ENCODE measurements around the gene S100A5. TPM values are rescaled to one million over a fixed set of nuclear protein-coding genes. Genes with fewer than 3 reads are reported as not detected.
"Not testable (repeated sequence)": the region's sequence is repeated elsewhere in the genome, so short reads cannot be mapped to it uniquely, and the experiment has no call there.

Gene S100A5
- polyA plus RNA-seq, 1 donor: 0.10 TPM

DNA sequence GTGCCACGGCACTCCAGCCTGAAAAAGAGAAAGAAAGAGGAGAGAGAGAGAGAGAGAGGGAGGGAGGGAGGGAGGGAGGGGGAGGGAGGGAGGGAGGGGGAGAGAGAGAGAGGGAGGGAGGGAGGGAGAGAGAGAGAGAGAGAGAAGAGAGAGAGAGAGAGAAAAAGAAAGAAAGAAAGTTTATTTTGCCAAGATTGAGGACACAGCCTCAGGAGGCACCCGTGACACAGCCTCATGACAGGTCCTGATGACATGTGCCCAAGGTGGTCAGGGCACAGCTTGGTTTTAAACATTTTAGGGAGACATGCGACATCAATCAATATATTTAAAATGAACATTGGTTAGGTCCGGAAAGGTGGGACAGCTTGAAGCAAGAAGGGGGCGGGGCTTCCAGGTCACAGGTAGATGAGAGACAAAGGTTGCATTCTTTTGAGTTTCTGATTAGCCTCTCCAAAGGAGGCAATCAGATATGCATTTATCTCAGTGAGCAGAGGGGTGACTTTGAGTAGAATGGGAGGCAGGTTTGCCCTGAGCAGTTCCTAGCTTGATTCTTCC is 20.5 kb downstream of the S100A5 start:
- H3K27ac ChIP-seq (ENCODE audit: low read length): peak overlapping the region; percentile 95
- H3K4me1 ChIP-seq (ENCODE audit: control insufficient read depth, insufficient read depth, low read length): peaks cover 30% of the 10 kb centered on the region
- H3K9me3 ChIP-seq (ENCODE audit: control insufficient read depth, low read depth, low read length); H3K27me3 ChIP-seq (ENCODE audit: control insufficient read depth, insufficient read depth, low read length); H3K36me3 ChIP-seq (ENCODE audit: control insufficient read depth, insufficient read depth, low read length); H3K4me3 ChIP-seq (ENCODE audit: low read length): not testable (repeated sequence)
- no CpG with 5 or more reads among the region's 5 CpGs for WGBS (ENCODE audit: insufficient coverage, low lambda C conversion rate)
- peak; percentile 74 to 85 for DNase-seq

DNA sequence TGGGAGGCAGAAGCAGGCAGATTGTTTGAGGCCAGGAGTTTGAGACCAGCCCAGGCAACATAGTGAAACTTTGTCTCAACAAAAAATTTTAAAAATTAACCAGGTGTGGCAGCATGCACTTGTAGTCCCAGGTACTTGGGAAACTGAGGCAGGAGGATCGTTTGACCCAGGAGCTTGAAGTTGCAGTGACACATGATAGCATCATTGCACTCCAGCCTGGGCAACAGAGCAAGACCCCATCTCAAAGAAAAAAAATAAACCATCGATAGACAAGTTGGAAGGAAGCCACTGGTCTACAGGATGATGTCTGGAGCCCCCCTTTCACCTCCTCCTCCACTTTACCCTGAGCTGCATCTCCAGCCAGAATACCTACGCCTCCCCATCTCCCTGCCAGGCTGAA is 21.5 kb downstream of the S100A5 start:
- no peak for DNase-seq
- H3K4me1 ChIP-seq (ENCODE audit: control insufficient read depth, insufficient read depth, low read length): peaks cover 31% of the 10 kb centered on the region
- H3K36me3 ChIP-seq (ENCODE audit: control insufficient read depth, insufficient read depth, low read length): no peaks in the 10 kb centered on the region
- no peaks in the 10 kb centered on the region for H3K9me3 ChIP-seq (ENCODE audit: control insufficient read depth, low read depth, low read length)
- WGBS (ENCODE audit: insufficient coverage, low lambda C conversion rate): 100% methylated on average over 1 of the region's 3 CpGs
- no peaks in the 10 kb centered on the region for H3K27me3 ChIP-seq (ENCODE audit: control insufficient read depth, insufficient read depth, low read length)
- H3K27ac ChIP-seq (ENCODE audit: low read length): no peak overlapping the region
- H3K4me3 ChIP-seq (ENCODE audit: low read length): no peak overlapping the region

DNA sequence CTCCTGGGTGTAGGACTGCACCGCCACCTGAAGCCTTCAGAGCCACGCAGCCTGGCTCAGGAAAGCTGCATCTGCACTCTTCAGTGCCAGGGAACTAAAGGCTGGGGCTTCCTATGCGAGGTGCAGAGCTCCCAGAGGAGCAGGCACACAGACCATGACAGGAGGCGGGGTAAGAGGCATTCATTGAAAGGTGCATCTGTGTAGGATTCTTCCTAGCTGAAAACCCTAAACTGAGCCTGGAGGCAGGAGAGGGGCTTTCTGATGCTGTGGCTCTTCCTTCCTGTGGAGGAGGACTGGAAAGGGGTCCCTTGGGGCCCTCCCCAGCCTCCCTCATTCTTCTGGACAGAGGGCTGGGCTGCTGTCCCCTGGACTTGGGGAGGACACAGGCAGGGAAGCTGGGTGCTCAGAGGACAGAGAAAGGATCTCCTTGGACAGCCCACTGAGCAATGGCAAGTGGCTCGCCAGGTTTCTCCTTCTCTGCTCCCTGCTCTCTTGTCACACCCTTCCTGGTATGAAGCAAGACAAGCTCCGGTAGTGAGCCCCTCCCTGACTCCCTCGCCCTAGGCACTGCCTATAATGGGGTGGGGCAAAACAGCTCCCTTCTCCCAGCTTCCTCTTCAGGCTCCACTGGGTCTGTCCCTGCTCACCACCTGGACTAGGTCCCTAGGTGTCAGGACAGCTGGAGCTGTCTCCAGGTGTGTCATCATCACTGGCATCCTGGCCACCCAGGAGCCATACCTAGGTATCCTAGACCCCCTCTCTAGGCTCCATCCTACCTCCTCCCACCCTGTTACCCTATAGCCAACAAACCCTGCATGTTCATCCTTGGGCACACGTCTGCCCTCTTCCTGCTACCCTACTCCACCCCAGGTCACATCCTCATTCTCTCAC is 25.0 kb downstream of the S100A5 start:
- H3K9me3 ChIP-seq (ENCODE audit: control insufficient read depth, low read depth, low read length): no peaks in the 10 kb centered on the region
- DNase-seq: peak; percentile 87 to 93
- H3K36me3 ChIP-seq (ENCODE audit: control insufficient read depth, insufficient read depth, low read length): no peaks in the 10 kb centered on the region
- H3K4me3 ChIP-seq (ENCODE audit: low read length): no peak overlapping the region
- WGBS (ENCODE audit: insufficient coverage, low lambda C conversion rate): no CpG with 5 or more reads among the region's 8 CpGs
- peaks cover 24% of the 10 kb centered on the region for H3K4me1 ChIP-seq (ENCODE audit: control insufficient read depth, insufficient read depth, low read length)
- no peaks in the 10 kb centered on the region for H3K27me3 ChIP-seq (ENCODE audit: control insufficient read depth, insufficient read depth, low read length)
- peak overlapping the region; percentile 73 for H3K27ac ChIP-seq (ENCODE audit: low read length)

DNA sequence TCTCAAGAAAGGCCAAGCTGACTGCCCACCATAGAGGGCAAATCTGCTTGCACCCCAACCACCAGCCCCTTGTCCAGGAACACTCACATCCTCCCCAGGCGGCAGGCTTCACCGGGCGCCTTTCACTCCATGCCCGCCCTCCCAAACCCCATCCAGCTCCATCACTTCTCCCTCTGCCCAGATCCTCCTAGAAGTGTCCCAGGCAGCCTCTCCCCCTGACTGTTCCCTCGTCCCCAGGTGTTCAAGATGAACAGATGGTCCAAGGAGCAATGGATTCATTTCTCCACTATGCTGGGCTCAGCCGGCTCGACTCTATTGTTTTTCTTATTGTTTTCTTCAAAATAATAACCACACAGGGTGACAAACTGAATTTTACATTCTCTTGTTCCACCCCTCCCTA is 27.1 kb downstream of the S100A5 start:
- DNase-seq: no peak
- H3K27ac ChIP-seq (ENCODE audit: low read length): no peak overlapping the region
- no peak overlapping the region for H3K4me3 ChIP-seq (ENCODE audit: low read length)
- no peaks in the 10 kb centered on the region for H3K9me3 ChIP-seq (ENCODE audit: control insufficient read depth, low read depth, low read length)
- WGBS (ENCODE audit: insufficient coverage, low lambda C conversion rate): 100% methylated on average over 3 of the region's 7 CpGs
- H3K4me1 ChIP-seq (ENCODE audit: control insufficient read depth, insufficient read depth, low read length): peaks cover 18% of the 10 kb centered on the region
- no peaks in the 10 kb centered on the region for H3K27me3 ChIP-seq (ENCODE audit: control insufficient read depth, insufficient read depth, low read length)
- H3K36me3 ChIP-seq (ENCODE audit: control insufficient read depth, insufficient read depth, low read length): no peaks in the 10 kb centered on the region

DNA sequence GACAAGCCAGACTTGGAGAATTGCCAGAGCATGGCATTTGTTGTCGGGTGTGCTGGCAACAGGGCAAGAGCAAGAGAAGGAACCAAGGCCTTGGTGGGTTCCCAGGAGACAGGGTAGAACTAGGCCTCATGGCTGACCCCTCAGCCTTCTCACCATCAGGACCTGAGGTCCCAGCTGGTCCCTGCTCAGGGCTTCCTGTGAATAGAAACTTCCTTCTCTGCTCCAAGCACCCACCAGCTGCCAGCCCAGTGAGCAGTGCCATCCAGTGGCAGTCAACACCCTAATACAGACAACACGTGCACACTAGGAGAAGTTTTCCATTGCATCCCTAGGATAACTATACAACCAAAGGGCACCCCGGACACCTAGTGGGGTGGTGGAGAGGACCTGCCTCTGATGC is 27.7 kb downstream of the S100A5 start:
- no peak overlapping the region for H3K4me3 ChIP-seq (ENCODE audit: low read length)
- H3K27me3 ChIP-seq (ENCODE audit: control insufficient read depth, insufficient read depth, low read length): no peaks in the 10 kb centered on the region
- H3K4me1 ChIP-seq (ENCODE audit: control insufficient read depth, insufficient read depth, low read length): peaks cover 18% of the 10 kb centered on the region
- no peak for DNase-seq
- H3K9me3 ChIP-seq (ENCODE audit: control insufficient read depth, low read depth, low read length): no peaks in the 10 kb centered on the region
- no CpG with 5 or more reads among the region's 3 CpGs for WGBS (ENCODE audit: insufficient coverage, low lambda C conversion rate)
- no peaks in the 10 kb centered on the region for H3K36me3 ChIP-seq (ENCODE audit: control insufficient read depth, insufficient read depth, low read length)
- no peak overlapping the region for H3K27ac ChIP-seq (ENCODE audit: low read length)

DNA sequence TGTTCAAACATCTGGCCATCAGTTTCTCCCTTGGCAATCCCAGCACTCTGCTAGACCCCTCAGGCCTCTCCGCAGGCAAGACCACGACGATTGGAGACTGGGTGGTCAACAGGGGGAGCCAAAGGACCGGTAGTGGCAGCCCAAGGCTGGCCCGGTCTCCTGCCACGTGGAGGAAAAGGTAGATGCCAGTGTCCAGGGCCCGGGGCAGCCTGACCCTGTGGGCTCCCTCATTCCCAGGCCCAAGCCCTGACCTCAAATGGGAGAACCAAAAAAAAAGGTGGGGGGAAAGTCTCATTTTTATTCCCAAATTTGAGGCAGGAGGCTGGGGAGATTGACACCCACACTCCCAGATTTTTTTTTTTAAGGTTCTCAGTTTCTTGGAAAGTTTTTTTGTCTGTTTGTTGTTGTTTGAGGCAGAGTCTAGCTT is 29.7 kb downstream of the S100A5 start:
- H3K27ac ChIP-seq (ENCODE audit: low read length): no peak overlapping the region
- no peaks in the 10 kb centered on the region for H3K9me3 ChIP-seq (ENCODE audit: control insufficient read depth, low read depth, low read length)

DNA sequence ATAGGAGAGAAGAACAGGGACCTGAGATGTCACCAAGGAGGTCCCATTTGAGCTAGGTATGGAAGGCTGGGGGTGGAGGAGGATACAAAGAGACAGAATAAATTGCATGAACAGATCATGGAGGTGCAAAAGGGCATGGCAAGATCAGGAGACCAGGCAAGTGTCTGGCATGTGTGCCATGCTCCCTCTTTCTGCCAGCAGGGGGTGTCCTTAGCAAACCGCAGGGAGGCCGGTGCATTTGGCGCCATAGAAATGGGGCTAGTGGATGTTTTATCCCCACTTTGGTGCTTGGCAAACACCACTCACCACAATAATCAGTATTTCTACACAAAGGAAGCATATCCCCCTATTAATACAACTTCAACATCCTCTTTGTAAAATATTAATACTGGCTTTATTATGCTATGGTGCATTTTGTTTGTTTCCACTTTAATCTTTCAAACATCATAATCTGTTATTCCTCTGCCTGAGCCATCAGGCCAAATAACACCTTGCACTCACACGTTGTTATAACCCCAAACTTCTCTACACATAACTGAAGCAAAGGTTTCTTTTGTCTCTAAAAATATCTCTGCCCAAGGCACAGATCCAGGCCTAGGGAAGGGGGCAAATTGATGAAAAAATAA is 30.9 kb downstream of the S100A5 start:
- no peaks in the 10 kb centered on the region for H3K9me3 ChIP-seq (ENCODE audit: control insufficient read depth, low read depth, low read length)
- no peak overlapping the region for H3K4me3 ChIP-seq (ENCODE audit: low read length)
- H3K36me3 ChIP-seq (ENCODE audit: control insufficient read depth, insufficient read depth, low read length): no peaks in the 10 kb centered on the region
- H3K27ac ChIP-seq (ENCODE audit: low read length): no peak overlapping the region
- H3K27me3 ChIP-seq (ENCODE audit: control insufficient read depth, insufficient read depth, low read length): no peaks in the 10 kb centered on the region
- H3K4me1 ChIP-seq (ENCODE audit: control insufficient read depth, insufficient read depth, low read length): peaks cover 22% of the 10 kb centered on the region
- DNase-seq: peak in 1 of 2 donors; percentile 41
- WGBS (ENCODE audit: insufficient coverage, low lambda C conversion rate): 80% methylated on average over 1 of the region's 4 CpGs

More for the DNA sequence above, 29.7 kb downstream of the S100A5 start:
- DNase-seq: peak; percentile 71 to 72
- Histone ChIP-seq H3K36me3 (ENCODE audit: control insufficient read depth, insufficient read depth, low read length) (no peaks in the 10 kb centered on the region), H3K27me3 (ENCODE audit: control insufficient read depth, insufficient read depth, low read length) (no peaks in the 10 kb centered on the region), H3K4me3 (ENCODE audit: low read length) (no peak overlapping the region), H3K4me1 (ENCODE audit: control insufficient read depth, insufficient read depth, low read length) (peaks cover 31% of the 10 kb centered on the region)
- WGBS (ENCODE audit: insufficient coverage, low lambda C conversion rate): no CpG with 5 or more reads among the region's 7 CpGs

DNA sequence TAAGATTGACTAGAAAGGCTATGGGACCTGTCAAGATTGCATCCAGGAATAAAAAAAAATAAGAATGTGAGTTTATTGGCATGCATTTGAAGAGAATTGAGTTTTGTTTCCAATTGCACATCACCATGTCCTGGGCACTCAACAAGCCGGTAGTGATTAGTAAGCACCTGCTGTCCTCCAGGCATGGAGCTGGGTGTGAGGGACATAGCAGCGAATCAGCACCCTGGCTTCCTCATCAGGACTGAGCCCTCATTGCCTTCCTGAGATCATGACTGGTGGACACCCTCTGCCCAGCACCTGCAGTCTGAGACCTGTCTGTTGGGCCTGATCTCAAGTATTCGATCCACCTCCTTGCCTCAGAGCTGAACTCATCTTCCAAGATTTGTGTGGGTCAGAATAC is 31.7 kb downstream of the S100A5 start:
- Histone ChIP-seq H3K9me3 (ENCODE audit: control insufficient read depth, low read depth, low read length) (no peaks in the 10 kb centered on the region), H3K36me3 (ENCODE audit: control insufficient read depth, insufficient read depth, low read length) (no peaks in the 10 kb centered on the region), H3K4me1 (ENCODE audit: control insufficient read depth, insufficient read depth, low read length) (peaks cover 22% of the 10 kb centered on the region), H3K27ac (ENCODE audit: low read length) (no peak overlapping the region), H3K27me3 (ENCODE audit: control insufficient read depth, insufficient read depth, low read length) (no peaks in the 10 kb centered on the region), H3K4me3 (ENCODE audit: low read length) (no peak overlapping the region)
- DNase-seq: no peak
- 100% methylated on average over 1 of the region's 3 CpGs for WGBS (ENCODE audit: insufficient coverage, low lambda C conversion rate)

DNA sequence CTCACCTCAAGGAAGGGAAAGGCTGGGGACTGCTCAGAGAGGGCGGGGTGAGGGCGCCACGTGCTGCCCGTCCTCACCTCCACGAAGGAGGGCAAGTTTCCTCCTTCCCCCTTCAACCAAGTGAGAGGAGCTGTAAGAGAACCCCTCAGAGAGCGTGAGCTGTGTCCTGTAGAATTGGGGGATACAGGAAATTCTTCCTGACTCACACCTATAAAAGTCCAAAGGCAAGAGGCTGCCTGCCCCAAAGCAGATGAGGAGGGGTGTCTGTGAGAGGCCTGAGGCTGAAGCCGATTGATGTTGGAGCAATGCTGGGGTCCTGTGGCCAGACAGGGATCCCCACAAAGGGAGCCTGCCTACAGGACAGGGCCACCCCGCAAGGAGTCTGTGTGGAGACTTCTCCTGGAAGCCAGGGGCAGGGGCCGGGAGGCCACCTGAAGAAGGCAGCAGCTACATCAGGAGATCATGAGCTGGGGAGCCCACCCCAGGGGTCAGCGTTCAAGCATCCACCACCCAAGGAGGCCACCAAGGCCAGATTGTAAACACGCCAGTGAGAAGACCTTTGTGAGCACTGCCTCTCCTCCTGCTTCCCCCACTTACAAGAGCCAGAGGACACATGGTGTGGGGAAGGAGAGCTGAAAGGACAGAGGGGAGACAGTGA is 32.7 kb downstream of the S100A5 start:
- WGBS (ENCODE audit: insufficient coverage, low lambda C conversion rate): no CpG with 5 or more reads among the region's 11 CpGs
- Histone ChIP-seq H3K27me3 (ENCODE audit: control insufficient read depth, insufficient read depth, low read length) (no peaks in the 10 kb centered on the region), H3K9me3 (ENCODE audit: control insufficient read depth, low read depth, low read length) (no peaks in the 10 kb centered on the region), H3K27ac (ENCODE audit: low read length) (peak overlapping the region; percentile 65), H3K36me3 (ENCODE audit: control insufficient read depth, insufficient read depth, low read length) (no peaks in the 10 kb centered on the region), H3K4me3 (ENCODE audit: low read length) (no peak overlapping the region), H3K4me1 (ENCODE audit: control insufficient read depth, insufficient read depth, low read length) (peaks cover 22% of the 10 kb centered on the region)
- DNase-seq: no peak

DNA sequence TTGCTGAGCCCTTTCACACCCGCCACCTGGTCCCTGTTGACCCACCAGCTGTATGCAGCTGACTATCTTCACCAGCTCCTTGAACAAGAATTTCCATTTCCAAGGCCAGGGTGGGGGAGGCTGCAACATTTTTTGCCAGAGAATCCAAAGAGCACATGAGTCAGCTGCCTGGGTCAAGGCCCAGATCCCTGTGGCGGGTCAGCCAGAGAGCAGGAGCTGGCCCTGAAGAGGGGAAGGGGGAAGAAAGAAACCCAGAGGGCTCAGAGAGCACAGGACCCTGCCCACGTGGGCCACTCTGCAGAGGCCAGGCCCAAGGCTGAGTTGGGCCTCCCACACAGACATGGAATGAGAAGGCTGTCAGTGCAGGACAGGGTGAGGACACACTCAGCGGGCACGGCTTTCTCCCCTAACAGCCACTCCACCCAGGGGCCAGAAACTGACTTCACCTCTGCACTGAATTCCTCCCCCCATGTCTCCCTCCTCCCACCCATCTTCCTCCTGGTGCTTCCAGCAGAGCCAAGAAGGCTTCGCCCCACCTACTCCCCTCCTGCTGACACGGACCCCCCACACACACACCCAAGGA is 33.8 kb downstream of the S100A5 start:
- H3K4me3 ChIP-seq (ENCODE audit: low read length): no peak overlapping the region
- peaks cover 22% of the 10 kb centered on the region for H3K4me1 ChIP-seq (ENCODE audit: control insufficient read depth, insufficient read depth, low read length)
- DNase-seq: peak; percentile 83 to 87
- peak overlapping the region; percentile 65 for H3K27ac ChIP-seq (ENCODE audit: low read length)
- no peaks in the 10 kb centered on the region for H3K9me3 ChIP-seq (ENCODE audit: control insufficient read depth, low read depth, low read length)
- WGBS (ENCODE audit: insufficient coverage, low lambda C conversion rate): no CpG with 5 or more reads among the region's 7 CpGs
- H3K27me3 ChIP-seq (ENCODE audit: control insufficient read depth, insufficient read depth, low read length): no peaks in the 10 kb centered on the region
- H3K36me3 ChIP-seq (ENCODE audit: control insufficient read depth, insufficient read depth, low read length): no peaks in the 10 kb centered on the region
